SK-N-SH (cell line): ENCODE data around the gene TUBGCP5. TPM values are rescaled to one million over a fixed set of nuclear protein-coding genes. Genes with fewer than 3 reads are reported as not detected.

Experiments used
- CTCF ChIA-PET: fragments of 300-600, 350-600 bp; formaldehyde crosslinking; extraction: SDS; loops from one replicate; lab custom pipeline; 2021; lab: Yijun Ruan, JAX
- POLR2A ChIA-PET: fragments of 350-600 bp; sonication (Branson Sonifier 250); formaldehyde crosslinking; extraction: SDS; loops from one replicate; lab custom pipeline; 2020; ENCODE audit warnings: antibody characterized with exemption, inconsistent platforms; lab: Yijun Ruan, JAX
- DNase-seq: peaks from one replicate; pipeline ENCODE4 v3.0.0; 2012
- H2AFZ ChIP-seq: fragments of 200-600 bp; sonication (generic); 2 replicates; pipeline ENCODE4 v1.8.1; 2016; ENCODE audit warnings: antibody characterized with exemption, mild to moderate bottlenecking, low read depth
- H3F3A ChIP-seq: fragments of 200-600 bp; sonication (generic); replicated peaks from 2 replicates; pipeline ENCODE3; 2016; ENCODE audit warnings: antibody characterized with exemption, mild to moderate bottlenecking; ENCODE audit not compliant: insufficient read depth
- H3K27ac ChIP-seq, 2 experiments: fragments of 200-500 bp in 1 of 2; fragments of 200-600 bp in 1 of 2; sonication (Bioruptor generic) in 1 of 2; sonication (generic), shearing (Covaris generic) in 1 of 2; 2 replicates each; pipeline versions ENCODE4 v1.5.1 to v1.6.1; 2014 to 2016; ENCODE audit warnings: low read depth in 2 of 2, inconsistent platforms in 1 of 2, low read length in 1 of 2, mild to moderate bottlenecking in 1 of 2, mixed read lengths in 1 of 2
- H3K27me3 ChIP-seq: fragments of 200-600 bp; sonication (generic), shearing (Covaris generic); 2 replicates; pipeline ENCODE4 v1.6.1; 2016; ENCODE audit warnings: mixed run types; ENCODE audit not compliant: insufficient read depth
- H3K36me3 ChIP-seq, 2 experiments: fragments of 200-500 bp in 1 of 2; fragments of 200-600 bp in 1 of 2; sonication (Bioruptor generic) in 1 of 2; sonication (generic) in 1 of 2; replicated peaks in 1 of 2; 2 replicates each; pipeline versions ENCODE3 to v1.5.1; 2014 to 2016; ENCODE audit warnings: low read length in 1 of 2, mild to moderate bottlenecking in 1 of 2; ENCODE audit not compliant: insufficient read depth in 2 of 2, control insufficient read depth in 1 of 2
- H3K4me1 ChIP-seq, 2 experiments: fragments of 200-500 bp in 1 of 2; fragments of 200-600 bp in 1 of 2; sonication (Bioruptor generic) in 1 of 2; sonication (generic), shearing (Covaris generic) in 1 of 2; 2 replicates each; pipeline versions ENCODE4 v1.5.1 to v1.6.1; 2014 to 2016; ENCODE audit warnings: low read depth in 1 of 2, low read length in 1 of 2, mixed run types in 1 of 2; ENCODE audit not compliant: insufficient read depth in 2 of 2, control insufficient read depth in 1 of 2
- H3K4me2 ChIP-seq: fragments of 200-600 bp; sonication (generic), shearing (Covaris generic); 2 replicates; pipeline ENCODE4 v1.6.1; 2017; ENCODE audit warnings: mixed run types
- H3K4me3 ChIP-seq, 2 experiments: fragments of 200-500 bp in 1 of 2; fragments of 200-600 bp in 1 of 2; sonication (Bioruptor generic) in 1 of 2; sonication (generic), shearing (Covaris generic) in 1 of 2; 2 replicates each; pipeline versions ENCODE4 v1.5.1 to v1.8.1; 2014 to 2016; ENCODE audit warnings: low read depth in 2 of 2, inconsistent platforms in 1 of 2, low read length in 1 of 2, mild to moderate bottlenecking in 1 of 2, mixed read lengths in 1 of 2, moderate library complexity in 1 of 2
- H3K79me2 ChIP-seq: fragments of 200-600 bp; sonication (generic); 2 replicates; pipeline ENCODE4 v1.8.1; 2017; ENCODE audit warnings: mild to moderate bottlenecking; ENCODE audit not compliant: insufficient read depth
- H3K9ac ChIP-seq: fragments of 200-600 bp; sonication (generic); 2 replicates; pipeline ENCODE4 v1.6.1; 2017; ENCODE audit warnings: mixed run types
- H3K9me2 ChIP-seq: fragments of 200-600 bp; sonication (generic); 2 replicates; pipeline ENCODE4 v1.6.1; 2017; ENCODE audit warnings: mixed run types
- H3K9me3 ChIP-seq: fragments of 200-600 bp; sonication (generic); 2 replicates; pipeline ENCODE4 v1.6.1; 2017; ENCODE audit warnings: mixed run types, mild to moderate bottlenecking, moderate library complexity
- H4K20me1 ChIP-seq: fragments of 200-600 bp; sonication (generic); 2 replicates; pipeline ENCODE4 v1.6.1; 2017; ENCODE audit warnings: mild to moderate bottlenecking, mixed run types; ENCODE audit not compliant: insufficient read depth
- CHD2 ChIP-seq: fragments of 150-350 bp; IDR thresholded peaks from 2 replicates; pipeline ENCODE4 v1.6.1; 2018; ENCODE audit warnings: low read length; ENCODE audit not compliant: partially characterized antibody
- CTCF ChIP-seq: fragments of 200-600 bp; sonication (generic); IDR thresholded peaks from 2 replicates; pipeline ENCODE4 v1.6.1; 2017; ENCODE audit warnings: antibody characterized with exemption, mild to moderate bottlenecking, moderate library complexity
- ELF1 ChIP-seq: IDR thresholded peaks from 2 replicates; pipeline ENCODE4 v1.4.0; 2012
- FOSL2 ChIP-seq: IDR thresholded peaks from 2 replicates; pipeline ENCODE4 v1.4.0; 2012; ENCODE audit warnings: low read depth, mild to moderate bottlenecking, moderate library complexity, borderline replicate concordance
- MAX ChIP-seq: IDR thresholded peaks from 2 replicates; pipeline ENCODE4 v1.4.0; 2012; ENCODE audit warnings: low read depth
- MXI1 ChIP-seq: IDR thresholded peaks from 2 replicates; pipeline ENCODE4 v1.6.1; 2012; ENCODE audit warnings: mild to moderate bottlenecking, low read depth, low read length, improper control_type of control experiment
- NFIC ChIP-seq: IDR thresholded peaks from 2 replicates; pipeline ENCODE4 v1.4.0; 2012; ENCODE audit warnings: borderline replicate concordance
- NRF1 ChIP-seq: IDR thresholded peaks from 2 replicates; pipeline ENCODE4 v1.6.1; 2012; ENCODE audit warnings: low read depth, mild to moderate bottlenecking, low read length
- POLR2AphosphoS5 ChIP-seq: IDR thresholded peaks from 2 replicates; pipeline ENCODE4 v1.6.1; 2012; ENCODE audit warnings: low read depth, low read length
- RAD21 ChIP-seq: IDR thresholded peaks from 2 replicates; pipeline ENCODE4 v1.6.1; 2012; ENCODE audit warnings: mild to moderate bottlenecking, low read length
- RCOR1 ChIP-seq: fragments of 150-350 bp; IDR thresholded peaks from 2 replicates; pipeline ENCODE4 v1.6.1; 2017; ENCODE audit warnings: antibody characterized with exemption, low read length
- REST ChIP-seq: IDR thresholded peaks from 2 replicates; pipeline ENCODE4 v1.6.1; 2012; ENCODE audit warnings: mild to moderate bottlenecking, low read depth, low read length, moderate library complexity
- SIN3A ChIP-seq: IDR thresholded peaks from 2 replicates; pipeline ENCODE4 v1.6.1; 2012; ENCODE audit warnings: low read depth, mild to moderate bottlenecking, low read length, moderate library complexity, borderline replicate concordance
- TAF1 ChIP-seq: IDR thresholded peaks from 2 replicates; pipeline ENCODE4 v1.6.1; 2012; ENCODE audit warnings: low read depth, mild to moderate bottlenecking, low read length, moderate library complexity, borderline replicate concordance
- YY1 ChIP-seq: IDR thresholded peaks from 2 replicates; pipeline ENCODE4 v1.4.0; 2012; ENCODE audit warnings: low read depth, mild to moderate bottlenecking
- WGBS: methylation state at CpG from one replicate; pipeline ENCODE4 v1.1.6; 2017; ENCODE audit warnings: low lambda C conversion rate; 5-methylcytosine and 5-hydroxymethylcytosine counted together
- polyA plus RNA-seq, 3 experiments: library from polyadenylated mRNA; depleted of rRNA; stranded (reverse); fragments of >200 nt; gene quantifications; 2 replicates each; pipeline ENCODE4 v1.2.3, GENCODE V29; 2012
- TF ChIP-seq, protein P1 (sequence below): fragments of 150-350 bp; IDR thresholded peaks from 2 replicates; pipeline ENCODE4 v1.6.1; 2017; ENCODE audit warnings: antibody characterized with exemption, low read length, low read depth, borderline replicate concordance
- TF ChIP-seq, protein P2 (sequence below): IDR thresholded peaks from 2 replicates; pipeline ENCODE4 v1.4.0; 2012; ENCODE audit warnings: low read depth, borderline replicate concordance

TUBGCP5 gene
- 8.7 and 11.8 TPM in 2 replicates for polyA plus RNA-seq (2012; rRNA removed)
- 9.8 and 10.1 TPM in 2 replicates for polyA plus RNA-seq (2012; cell fraction: cytosol; rRNA removed)
- 14.7 and 20.2 TPM in 2 replicates for polyA plus RNA-seq (2012; cell fraction: nucleus; rRNA removed)

DNA sequence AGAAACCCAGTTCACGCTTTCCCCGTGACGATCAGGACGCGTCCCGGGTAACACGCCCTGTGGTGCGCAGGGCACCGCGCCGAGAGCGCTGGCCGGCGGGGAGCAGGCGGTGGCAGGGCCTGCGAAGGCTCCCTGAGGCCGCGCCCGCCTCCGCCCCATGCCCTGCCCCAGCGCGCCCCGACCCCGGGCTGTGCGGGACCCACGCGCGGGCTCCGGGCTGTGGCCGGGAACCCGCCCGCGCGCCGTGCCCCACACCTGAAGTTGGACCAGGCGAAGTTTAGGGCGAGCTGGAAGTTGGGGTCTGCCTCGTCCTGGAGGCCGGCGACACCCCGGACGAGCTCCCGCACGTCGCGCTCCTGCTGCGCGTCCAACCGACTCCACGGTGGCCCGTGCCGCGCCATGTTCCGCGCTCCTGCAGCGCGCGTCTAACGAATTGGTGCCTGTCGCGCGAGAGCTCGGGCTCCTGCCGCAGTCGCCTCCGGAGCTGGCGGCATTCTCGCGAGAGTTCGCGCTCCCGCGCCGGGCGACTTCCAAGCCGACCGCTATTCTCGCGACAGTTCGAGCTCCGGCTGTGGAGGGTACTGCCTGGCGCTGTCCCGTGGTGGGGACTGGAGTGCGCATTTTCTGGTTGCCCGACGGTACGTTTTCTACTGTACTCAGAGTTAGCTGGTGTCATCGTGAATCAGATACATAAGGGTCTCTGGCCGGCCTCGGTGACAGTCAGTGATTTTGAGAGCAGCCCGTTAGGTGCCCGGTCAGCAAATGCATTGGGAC, at the start of gene TUBGCP5:
Gene TUBGCP5, minus strand, starts transcription at position 427 of the 774 bp plus-strand sequence. Its CDS starts 26 bp downstream, at position 401.
- WGBS, result 1% methylated on average over 33 of the region's 92 CpGs
- Histone ChIP-seq H3K79me2 (peaks cover 18% of the 10 kb centered on the region), H3K36me3 (peaks cover 11% of the 10 kb centered on the region in 2 experiments), H2AFZ (peak within 1 kb of the TSS; percentile 92), H3K9me2 (no peaks in the 10 kb centered on the region), H3K4me2 (peak within 1 kb of the TSS; percentile 87), H3K4me1 (peaks cover 0 to 5% of the 10 kb centered on the region in 2 experiments; a peak in 2 of 4 replicates), H4K20me1 (no peaks in the 10 kb centered on the region), H3K27ac (peak within 1 kb of the TSS; percentile 31 to 89), H3F3A (no peaks in the 10 kb centered on the region), H3K9me3 (no peaks in the 10 kb centered on the region), H3K4me3 (peak within 1 kb of the TSS; percentile 75 to 88), H3K9ac (peak within 1 kb of the TSS; percentile 81), H3K27me3 (no peaks in the 10 kb centered on the region)
- POLR2A ChIA-PET, result interaction anchor here (0.6 to 0.9 kb wide), 3 partner anchors 60 to 217 kb away, joined by 3 read pairs; no protein-coding TSS in a partner anchor
- peak; percentile 26; the same call in 1 of the 2 replicates for TF ChIP-seq REST
- TF ChIP-seq POLR2AphosphoS5, result peak; percentile 92
- no peak for TF ChIP-seq ELF1
- TF ChIP-seq, protein P1, sequence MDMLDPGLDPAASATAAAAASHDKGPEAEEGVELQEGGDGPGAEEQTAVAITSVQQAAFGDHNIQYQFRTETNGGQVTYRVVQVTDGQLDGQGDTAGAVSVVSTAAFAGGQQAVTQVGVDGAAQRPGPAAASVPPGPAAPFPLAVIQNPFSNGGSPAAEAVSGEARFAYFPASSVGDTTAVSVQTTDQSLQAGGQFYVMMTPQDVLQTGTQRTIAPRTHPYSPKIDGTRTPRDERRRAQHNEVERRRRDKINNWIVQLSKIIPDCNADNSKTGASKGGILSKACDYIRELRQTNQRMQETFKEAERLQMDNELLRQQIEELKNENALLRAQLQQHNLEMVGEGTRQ, result no peak
- no peak for TF ChIP-seq NFIC
- TF ChIP-seq SIN3A, result peak; percentile 98
- no peak for TF ChIP-seq FOSL2
- peak; percentile 89 for TF ChIP-seq TAF1
- TF ChIP-seq RCOR1, result peak; percentile 46; the same call in 1 of the 2 replicates
- TF ChIP-seq, protein P2, sequence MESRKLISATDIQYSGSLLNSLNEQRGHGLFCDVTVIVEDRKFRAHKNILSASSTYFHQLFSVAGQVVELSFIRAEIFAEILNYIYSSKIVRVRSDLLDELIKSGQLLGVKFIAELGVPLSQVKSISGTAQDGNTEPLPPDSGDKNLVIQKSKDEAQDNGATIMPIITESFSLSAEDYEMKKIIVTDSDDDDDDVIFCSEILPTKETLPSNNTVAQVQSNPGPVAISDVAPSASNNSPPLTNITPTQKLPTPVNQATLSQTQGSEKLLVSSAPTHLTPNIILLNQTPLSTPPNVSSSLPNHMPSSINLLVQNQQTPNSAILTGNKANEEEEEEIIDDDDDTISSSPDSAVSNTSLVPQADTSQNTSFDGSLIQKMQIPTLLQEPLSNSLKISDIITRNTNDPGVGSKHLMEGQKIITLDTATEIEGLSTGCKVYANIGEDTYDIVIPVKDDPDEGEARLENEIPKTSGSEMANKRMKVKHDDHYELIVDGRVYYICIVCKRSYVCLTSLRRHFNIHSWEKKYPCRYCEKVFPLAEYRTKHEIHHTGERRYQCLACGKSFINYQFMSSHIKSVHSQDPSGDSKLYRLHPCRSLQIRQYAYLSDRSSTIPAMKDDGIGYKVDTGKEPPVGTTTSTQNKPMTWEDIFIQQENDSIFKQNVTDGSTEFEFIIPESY, result peak; percentile 100
- peak; percentile 37; the same call in 1 of the 2 replicates for TF ChIP-seq CTCF
- peak; percentile 87 for TF ChIP-seq YY1
- 0 out of 2 replicates have a peak, but pooled peaks have one; percentile 4 for TF ChIP-seq NRF1
- TF ChIP-seq MAX, result peak; percentile 65
- TF ChIP-seq MXI1, result peak; percentile 66; the same call in 1 of the 2 replicates
- TF ChIP-seq RAD21, result no peak
- TF ChIP-seq CHD2, result peak; percentile 100
- peak; percentile 96 for DNase-seq
- CTCF ChIA-PET, result interaction anchor here (0.9 to 1.9 kb wide), 3 partner anchors 9 to 60 kb away, joined by 3 to 5 read pairs (median 4); no protein-coding TSS in a partner anchor
